HepG2 (cell line): Measurements from ENCODE around the gene RNH1. TPM values are rescaled to one million over a fixed set of nuclear protein-coding genes. Genes with fewer than 3 reads are reported as not detected.

Experiments used
- AGO2 ChIP-seq: fragments of 200-400 bp; formaldehyde crosslinking; optimal IDR thresholded peaks from 2 replicates; pipeline ENCODE3; 2017; ENCODE audit warnings: mild to moderate bottlenecking, low read depth, low read length, moderate library complexity
- CCAR2 ChIP-seq: fragments of 200-400 bp; formaldehyde crosslinking; optimal IDR thresholded peaks from 2 replicates; pipeline ENCODE3; 2018; ENCODE audit warnings: low read depth, mild to moderate bottlenecking, low read length, moderate library complexity
- ISX ChIP-seq: sonication (generic); formaldehyde crosslinking; conservative IDR thresholded peaks from 2 replicates; pipeline ENCODE4 v1.5.0; 2020; ENCODE audit warnings: missing genetic modification reagents
- KDM3A ChIP-seq: IDR thresholded peaks from 2 replicates; pipeline ENCODE4 v1.6.1; 2018; ENCODE audit warnings: low read depth, missing compliant biosample characterization
- RAD51 ChIP-seq: fragments of 450-650 bp; IDR thresholded peaks from 2 replicates; pipeline ENCODE4 v1.6.1; 2016; ENCODE audit warnings: borderline replicate concordance
- ZNF205 ChIP-seq: IDR thresholded peaks from 2 replicates; pipeline ENCODE4 v1.6.1; 2018; ENCODE audit warnings: missing biosample characterization, missing genetic modification reagents
- ZNF3 ChIP-seq: IDR thresholded peaks from 2 replicates; pipeline ENCODE4 v1.7.0; 2017; ENCODE audit warnings: inconsistent platforms
- ZNF460 ChIP-seq: sonication (generic); formaldehyde crosslinking; IDR thresholded peaks from 2 replicates; pipeline ENCODE4 v1.5.1; 2020; ENCODE audit warnings: missing genetic modification reagents, mild to moderate bottlenecking, borderline replicate concordance
- ZNF703 ChIP-seq: sonication (generic); formaldehyde crosslinking; IDR thresholded peaks from 2 replicates; pipeline ENCODE4 v1.5.1; 2020; ENCODE audit warnings: missing genetic modification reagents, mild to moderate bottlenecking, moderate library complexity, borderline replicate concordance
- ZNF883 ChIP-seq: sonication (generic); formaldehyde crosslinking; IDR thresholded peaks from 2 replicates; pipeline ENCODE4 v1.5.1; 2020; ENCODE audit warnings: mild to moderate bottlenecking, missing genetic modification reagents; ENCODE audit errors: not compliant biosample characterization
- ZSCAN22 ChIP-seq: sonication (generic); formaldehyde crosslinking; IDR thresholded peaks from 2 replicates; pipeline ENCODE4 v1.4.0; 2020; ENCODE audit warnings: mild to moderate bottlenecking, missing genetic modification reagents
- polyA plus RNA-seq, 8 experiments: library from polyadenylated mRNA; depleted of rRNA in 3 of 8; stranded (reverse) in 7 of 8; unstranded in 1 of 8; fragments of >200 nt; fragmentation: Illumina TruSeq in 4 of 8; extraction: Trizol in 4 of 8; gene quantifications; 2 replicates each; pipeline versions ENCODE4 v1.2.1 to v1.2.3, GENCODE V29; 2011 to 2016; ENCODE audit warnings: low read depth in 4 of 8, missing spikeins in 1 of 8, mixed read lengths in 1 of 8; ENCODE audit not compliant: insufficient read depth in 1 of 8
- total RNA-seq, 5 experiments: library from RNA; depleted of rRNA; stranded (reverse); fragments of >200 nt; fragmentation: Illumina TruSeq; extraction: Trizol; gene quantifications; 2 replicates each; pipeline ENCODE4 v1.2.3, GENCODE V29; 2016; ENCODE audit warnings: low read depth in 1 of 5
- TF ChIP-seq, protein P1 (sequence below), 2 experiments: fragments of 450-650 bp in 1 of 2; sonication (generic) in 1 of 2; formaldehyde crosslinking in 1 of 2; IDR thresholded peaks; 2 replicates each; pipeline versions ENCODE4 v1.6.1 to v1.8.0; 2016 to 2022; ENCODE audit warnings: antibody characterized with exemption in 1 of 2, mild to moderate bottlenecking in 1 of 2, missing genetic modification reagents in 1 of 2
- TF ChIP-seq, protein P2 (sequence below): sonication (generic); formaldehyde crosslinking; IDR thresholded peaks from 2 replicates; pipeline ENCODE4 v1.5.0; 2020; ENCODE audit warnings: missing genetic modification reagents
- TF ChIP-seq, protein P3 (sequence below): sonication (generic); formaldehyde crosslinking; IDR thresholded peaks from 2 replicates; pipeline ENCODE4 v1.4.0; 2020; ENCODE audit warnings: missing genetic modification reagents

RNH1 gene
- total and polyA plus RNA-seq, 2 of the 13 experiments (the other 11 are each of a cell fraction or from before 2014, with no cell fraction given), result 36.0 to 74.1 TPM

DNA sequence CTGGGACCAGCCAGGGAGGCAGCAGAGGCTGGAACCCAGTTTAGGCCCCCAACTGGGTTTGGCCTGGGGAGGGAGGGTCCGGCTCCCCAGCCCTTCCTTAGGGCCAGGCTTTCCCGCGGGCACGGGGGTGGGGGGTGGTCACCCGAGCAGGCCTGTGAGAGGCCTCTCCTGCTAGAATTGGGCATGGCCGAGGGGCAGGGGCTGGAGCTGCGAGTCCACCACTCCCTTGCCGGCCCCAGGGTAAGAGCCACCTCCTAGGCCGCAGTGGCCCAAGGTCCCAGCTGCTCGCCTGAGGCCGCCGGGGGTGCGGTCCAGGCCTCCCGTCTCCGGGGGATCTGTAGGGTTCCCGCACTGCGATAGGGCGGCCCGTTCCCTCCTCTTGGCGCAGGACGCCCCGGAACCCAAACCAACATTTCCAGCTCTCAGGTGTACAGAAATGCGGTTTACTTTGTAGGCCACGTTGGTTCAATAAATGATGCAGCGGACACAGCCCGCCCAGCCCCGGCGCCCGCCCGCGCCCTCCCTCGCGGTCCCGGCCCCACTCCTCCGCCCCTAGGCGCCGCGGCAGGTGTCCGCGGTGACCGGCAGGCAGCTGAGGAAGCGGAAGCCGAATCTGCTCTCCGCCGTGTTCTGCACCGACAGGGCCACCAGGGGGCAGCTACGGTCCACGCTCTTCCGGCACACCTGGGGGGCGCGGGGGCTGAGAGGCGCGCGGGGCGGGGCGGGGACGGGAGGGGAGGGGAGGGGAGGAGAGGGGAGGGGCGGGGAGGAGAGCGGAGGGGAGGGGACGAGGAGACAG lies 47.6 kb upstream of the RNH1 start (continued):
- TF ChIP-seq ZNF883 (CRISPR knock-in tag), result no peak
- TF ChIP-seq RAD51, result no peak
- TF ChIP-seq, protein P1, sequence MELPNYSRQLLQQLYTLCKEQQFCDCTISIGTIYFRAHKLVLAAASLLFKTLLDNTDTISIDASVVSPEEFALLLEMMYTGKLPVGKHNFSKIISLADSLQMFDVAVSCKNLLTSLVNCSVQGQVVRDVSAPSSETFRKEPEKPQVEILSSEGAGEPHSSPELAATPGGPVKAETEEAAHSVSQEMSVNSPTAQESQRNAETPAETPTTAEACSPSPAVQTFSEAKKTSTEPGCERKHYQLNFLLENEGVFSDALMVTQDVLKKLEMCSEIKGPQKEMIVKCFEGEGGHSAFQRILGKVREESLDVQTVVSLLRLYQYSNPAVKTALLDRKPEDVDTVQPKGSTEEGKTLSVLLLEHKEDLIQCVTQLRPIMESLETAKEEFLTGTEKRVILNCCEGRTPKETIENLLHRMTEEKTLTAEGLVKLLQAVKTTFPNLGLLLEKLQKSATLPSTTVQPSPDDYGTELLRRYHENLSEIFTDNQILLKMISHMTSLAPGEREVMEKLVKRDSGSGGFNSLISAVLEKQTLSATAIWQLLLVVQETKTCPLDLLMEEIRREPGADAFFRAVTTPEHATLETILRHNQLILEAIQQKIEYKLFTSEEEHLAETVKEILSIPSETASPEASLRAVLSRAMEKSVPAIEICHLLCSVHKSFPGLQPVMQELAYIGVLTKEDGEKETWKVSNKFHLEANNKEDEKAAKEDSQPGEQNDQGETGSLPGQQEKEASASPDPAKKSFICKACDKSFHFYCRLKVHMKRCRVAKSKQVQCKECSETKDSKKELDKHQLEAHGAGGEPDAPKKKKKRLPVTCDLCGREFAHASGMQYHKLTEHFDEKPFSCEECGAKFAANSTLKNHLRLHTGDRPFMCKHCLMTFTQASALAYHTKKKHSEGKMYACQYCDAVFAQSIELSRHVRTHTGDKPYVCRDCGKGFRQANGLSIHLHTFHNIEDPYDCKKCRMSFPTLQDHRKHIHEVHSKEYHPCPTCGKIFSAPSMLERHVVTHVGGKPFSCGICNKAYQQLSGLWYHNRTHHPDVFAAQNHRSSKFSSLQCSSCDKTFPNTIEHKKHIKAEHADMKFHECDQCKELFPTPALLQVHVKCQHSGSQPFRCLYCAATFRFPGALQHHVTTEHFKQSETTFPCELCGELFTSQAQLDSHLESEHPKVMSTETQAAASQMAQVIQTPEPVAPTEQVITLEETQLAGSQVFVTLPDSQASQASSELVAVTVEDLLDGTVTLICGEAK (IDR thresholded peaks at IDR 0.05), result no peak
- TF ChIP-seq, protein P1 (CRISPR knock-in tag; IDR thresholded peaks at IDR 0.05), result 0 out of 2 replicates have a peak, but pooled peaks have one; percentile 27
- TF ChIP-seq ZNF703 (CRISPR knock-in tag), result no peak
- peak; percentile 31; the same call in 1 of the 2 replicates for TF ChIP-seq ZNF205 (CRISPR knock-in tag)
- TF ChIP-seq, protein P2, sequence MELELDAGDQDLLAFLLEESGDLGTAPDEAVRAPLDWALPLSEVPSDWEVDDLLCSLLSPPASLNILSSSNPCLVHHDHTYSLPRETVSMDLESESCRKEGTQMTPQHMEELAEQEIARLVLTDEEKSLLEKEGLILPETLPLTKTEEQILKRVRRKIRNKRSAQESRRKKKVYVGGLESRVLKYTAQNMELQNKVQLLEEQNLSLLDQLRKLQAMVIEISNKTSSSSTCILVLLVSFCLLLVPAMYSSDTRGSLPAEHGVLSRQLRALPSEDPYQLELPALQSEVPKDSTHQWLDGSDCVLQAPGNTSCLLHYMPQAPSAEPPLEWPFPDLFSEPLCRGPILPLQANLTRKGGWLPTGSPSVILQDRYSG (CRISPR knock-in tag), result no peak
- no peak for TF ChIP-seq ISX (CRISPR knock-in tag)
- peak; percentile 79; the same call in 1 of the 2 replicates for TF ChIP-seq KDM3A (CRISPR knock-in tag)
- TF ChIP-seq ZNF3 (CRISPR knock-in tag), result no peak
- no peak for TF ChIP-seq AGO2
- no peak for TF ChIP-seq CCAR2
- TF ChIP-seq ZNF460 (CRISPR knock-in tag), result no peak
- TF ChIP-seq ZSCAN22, result no peak
- TF ChIP-seq, protein P3, sequence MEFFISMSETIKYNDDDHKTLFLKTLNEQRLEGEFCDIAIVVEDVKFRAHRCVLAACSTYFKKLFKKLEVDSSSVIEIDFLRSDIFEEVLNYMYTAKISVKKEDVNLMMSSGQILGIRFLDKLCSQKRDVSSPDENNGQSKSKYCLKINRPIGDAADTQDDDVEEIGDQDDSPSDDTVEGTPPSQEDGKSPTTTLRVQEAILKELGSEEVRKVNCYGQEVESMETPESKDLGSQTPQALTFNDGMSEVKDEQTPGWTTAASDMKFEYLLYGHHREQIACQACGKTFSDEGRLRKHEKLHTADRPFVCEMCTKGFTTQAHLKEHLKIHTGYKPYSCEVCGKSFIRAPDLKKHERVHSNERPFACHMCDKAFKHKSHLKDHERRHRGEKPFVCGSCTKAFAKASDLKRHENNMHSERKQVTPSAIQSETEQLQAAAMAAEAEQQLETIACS, result no peak
